Transverse colon (tissue), 4 donors: ENCODE measurements around the gene FANK1. TPM values are rescaled to one million over a fixed set of nuclear protein-coding genes. Genes with fewer than 3 reads are reported as not detected.

Experiments
- DNase-seq: peaks from one replicate; pipeline ENCODE4 v3.0.0-alpha.2; 2019
- H3K27ac ChIP-seq, 4 donors: fragments of 200-600 bp; sonication (generic); 2 replicates each; pipeline ENCODE4 v1.5.1; 2016 to 2018; ENCODE audit warnings: inconsistent platforms in 4 of 4
- H3K27me3 ChIP-seq: fragments of 200-600 bp; sonication (generic); 2 replicates; pipeline ENCODE4 v1.5.1; 2017; ENCODE audit warnings: inconsistent platforms
- H3K36me3 ChIP-seq, 4 donors: fragments of 200-600 bp; sonication (generic); 2 replicates each; pipeline ENCODE4 v1.5.1; 2017 to 2019; ENCODE audit warnings: inconsistent platforms in 4 of 4
- H3K4me1 ChIP-seq, 4 donors: fragments of 200-600 bp; sonication (generic); 2 replicates each; pipeline ENCODE4 v1.5.1; 2017 to 2020; ENCODE audit warnings: inconsistent platforms in 4 of 4
- H3K4me3 ChIP-seq, 4 donors: fragments of 200-600 bp; sonication (generic); 1 replicate in 1 of 4; 2 replicates in 3 of 4; pipeline versions ENCODE4 v1.5.1 to v1.6.1; 2017 to 2019; ENCODE audit warnings: inconsistent platforms in 4 of 4
- H3K9me3 ChIP-seq, 2 donors: fragments of 200-600 bp; sonication (generic); 2 replicates each; pipeline ENCODE4 v1.5.1; 2017 to 2019; ENCODE audit warnings: inconsistent platforms in 2 of 2
- EP300 ChIP-seq: sonication (generic); formaldehyde crosslinking; IDR thresholded peaks from one replicate; pipeline ENCODE4 v1.6.1; 2017; ENCODE audit warnings: antibody characterized with exemption, low read depth
- POLR2A ChIP-seq: fragments of 450-650 bp; IDR thresholded peaks from one replicate; pipeline ENCODE4 v1.6.1; 2016; ENCODE audit warnings: antibody characterized with exemption, mild to moderate bottlenecking, moderate library complexity
- POLR2AphosphoS5 ChIP-seq, 3 donors: sonication (generic); formaldehyde crosslinking; IDR thresholded peaks; one replicate each; pipeline ENCODE4 v1.6.1; 2016; ENCODE audit warnings: antibody characterized with exemption in 3 of 3
- WGBS, 2 donors: methylation state at CpG; one replicate each; pipeline ENCODE4 v1.1.5; 2018; ENCODE audit warnings: low coverage in 1 of 2; 5-methylcytosine and 5-hydroxymethylcytosine counted together
- in situ Hi-C, 4 donors: fragments of 200-750 bp; cut with MboI; loops; one replicate each; pipeline versions ENCODE4 v1.15.0 to v1.15.1; 2017; ENCODE audit warnings: low sequenced_read_pairs in 3 of 4, low pct_ligation_motif_present in 1 of 4, low pct_unique_long_range_greater_than_20kb in 1 of 4
- intact Hi-C: fragments of 100-400 bp; cut with DNase I; formaldehyde crosslinking; loops from one replicate; pipeline ENCODE4 v1.15.1; 2023; ENCODE audit warnings: low total_unique reads
- total RNA-seq, 4 donors: library from RNA; depleted of rRNA; stranded (reverse); fragments of >200 nt; gene quantifications; one replicate each; pipeline ENCODE4 v1.1.0, GENCODE V29; 2016
- TF ChIP-seq, protein P1 (sequence below), 5 experiments: fragments of 200-600 bp in 3 of 5; fragments of 450-650 bp in 2 of 5; sonication (generic) in 3 of 5; IDR thresholded peaks; 1 replicate in 2 of 5; 2 replicates in 3 of 5; pipeline ENCODE4 v1.5.1; 2016 to 2017; ENCODE audit warnings: antibody characterized with exemption in 5 of 5, inconsistent platforms in 3 of 5, mild to moderate bottlenecking in 2 of 5, moderate library complexity in 1 of 5

The FANK1 gene
- total RNA-seq, 4 donors from 2014 or later: 3.4 to 7.5 (median 5.7) TPM

DNA sequence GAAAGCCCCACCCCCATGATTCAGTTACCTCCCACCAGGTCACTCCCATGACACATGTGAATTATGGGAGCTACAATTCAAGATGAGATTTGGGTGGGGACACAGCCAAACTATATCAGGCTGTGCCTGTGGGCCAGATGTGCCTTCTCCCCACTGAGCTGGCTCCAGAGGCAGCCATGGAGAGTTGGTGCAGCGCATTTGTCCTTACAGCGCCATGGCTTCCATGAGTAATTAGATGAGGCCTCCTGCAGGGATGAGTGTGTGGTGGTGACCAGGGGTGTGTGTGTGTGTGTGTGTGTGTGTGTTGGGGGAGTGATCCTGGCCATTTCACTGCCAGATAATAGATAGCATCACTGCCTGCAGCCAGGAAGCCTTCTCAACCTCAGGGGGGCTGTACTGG lies 94.6 kb downstream of the FANK1 start:
- H3K4me1 ChIP-seq: no peaks in the 10 kb centered on the region
- no peaks in the 10 kb centered on the region for H3K9me3 ChIP-seq
- H3K36me3 ChIP-seq: no peaks in the 10 kb centered on the region
- WGBS, 2 donors: 96% methylated on average over 2 of the region's 2 CpGs; no CpG with 5 or more reads in 1 of the 2 donors
- no peak for TF ChIP-seq POLR2AphosphoS5 (IDR thresholded peaks at IDR 0.05)
- no peak for TF ChIP-seq POLR2A
- TF ChIP-seq, protein P1, sequence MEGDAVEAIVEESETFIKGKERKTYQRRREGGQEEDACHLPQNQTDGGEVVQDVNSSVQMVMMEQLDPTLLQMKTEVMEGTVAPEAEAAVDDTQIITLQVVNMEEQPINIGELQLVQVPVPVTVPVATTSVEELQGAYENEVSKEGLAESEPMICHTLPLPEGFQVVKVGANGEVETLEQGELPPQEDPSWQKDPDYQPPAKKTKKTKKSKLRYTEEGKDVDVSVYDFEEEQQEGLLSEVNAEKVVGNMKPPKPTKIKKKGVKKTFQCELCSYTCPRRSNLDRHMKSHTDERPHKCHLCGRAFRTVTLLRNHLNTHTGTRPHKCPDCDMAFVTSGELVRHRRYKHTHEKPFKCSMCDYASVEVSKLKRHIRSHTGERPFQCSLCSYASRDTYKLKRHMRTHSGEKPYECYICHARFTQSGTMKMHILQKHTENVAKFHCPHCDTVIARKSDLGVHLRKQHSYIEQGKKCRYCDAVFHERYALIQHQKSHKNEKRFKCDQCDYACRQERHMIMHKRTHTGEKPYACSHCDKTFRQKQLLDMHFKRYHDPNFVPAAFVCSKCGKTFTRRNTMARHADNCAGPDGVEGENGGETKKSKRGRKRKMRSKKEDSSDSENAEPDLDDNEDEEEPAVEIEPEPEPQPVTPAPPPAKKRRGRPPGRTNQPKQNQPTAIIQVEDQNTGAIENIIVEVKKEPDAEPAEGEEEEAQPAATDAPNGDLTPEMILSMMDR (IDR thresholded peaks at IDR 0.05): no peak
- TF ChIP-seq EP300: no peak
- intact Hi-C loops: no loop called here
- in situ Hi-C loops: loop anchor here in 3 of 4 donors (25.0 kb wide), 2 partner anchors 396 to 771 kb away; partner anchors contain the start of gene ADAM12 (in 3 of the 3)
- DNase-seq: no peak
- H3K27me3 ChIP-seq: no peaks in the 10 kb centered on the region
- no peak overlapping the region for H3K27ac ChIP-seq
- no peak overlapping the region for H3K4me3 ChIP-seq

DNA sequence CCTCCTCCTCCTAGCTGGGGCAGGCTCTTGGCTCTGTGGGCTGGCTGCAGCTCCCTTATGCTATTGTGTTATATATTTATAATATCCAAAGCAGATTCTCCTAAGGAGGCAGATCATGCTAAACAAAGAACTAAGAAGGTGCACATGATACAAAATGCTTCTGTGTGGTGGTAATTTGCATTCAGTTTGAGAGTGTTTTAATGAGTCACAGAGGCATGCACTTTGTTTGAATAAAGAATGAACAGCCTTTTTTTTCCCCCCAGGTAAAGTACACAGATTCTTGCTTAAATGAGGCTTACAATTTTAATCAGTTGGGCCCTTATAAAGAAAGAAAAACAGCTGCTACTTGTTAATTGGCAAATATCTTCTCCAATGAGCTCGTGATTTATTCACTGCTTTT lies 95.0 kb downstream of the FANK1 start:
- Histone ChIP-seq H3K27me3 (no peaks in the 10 kb centered on the region), H3K4me1 (no peaks in the 10 kb centered on the region), H3K4me3 (no peak overlapping the region), H3K36me3 (no peaks in the 10 kb centered on the region), H3K9me3 (no peaks in the 10 kb centered on the region), H3K27ac (no peak overlapping the region)
- TF ChIP-seq POLR2A: no peak
- TF ChIP-seq, protein P1 (IDR thresholded peaks at IDR 0.05): no peak
- no peak for TF ChIP-seq POLR2AphosphoS5 (IDR thresholded peaks at IDR 0.05)
- no peak for TF ChIP-seq EP300
- in situ Hi-C loops (loop anchor here in 3 of 4 donors (25.0 kb wide), 2 partner anchors 396 to 771 kb away; partner anchors contain the start of gene ADAM12 (in 3 of the 3)), intact Hi-C loops (no loop called here)
- WGBS, 2 donors: 57 to 73% methylated on average over 1 of the region's 1 CpG
- no peak for DNase-seq

DNA sequence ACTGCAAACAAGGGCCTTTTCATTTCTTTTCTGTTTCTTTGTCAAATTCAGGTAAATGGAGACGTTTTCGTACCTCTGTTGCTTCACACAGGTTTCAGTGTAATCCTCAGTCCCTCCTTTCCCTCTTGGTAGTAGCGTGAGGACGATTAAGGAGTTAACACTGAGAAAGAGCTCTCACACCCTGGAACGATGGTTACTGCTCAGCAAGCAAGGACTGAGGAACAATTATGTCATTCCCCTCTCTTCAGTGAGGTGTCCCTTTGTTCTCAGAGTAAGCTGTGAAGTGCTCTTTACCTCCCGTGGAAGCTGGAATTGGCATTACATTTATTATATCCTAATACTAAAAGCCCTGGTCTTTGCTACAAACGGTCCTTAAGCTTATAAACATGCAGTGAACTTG lies 95.9 kb downstream of the FANK1 start:
- Histone ChIP-seq H3K27me3 (no peaks in the 10 kb centered on the region), H3K9me3 (no peaks in the 10 kb centered on the region), H3K4me3 (no peak overlapping the region), H3K36me3 (no peaks in the 10 kb centered on the region), H3K27ac (no peak overlapping the region), H3K4me1 (no peaks in the 10 kb centered on the region)
- no peak for DNase-seq
- 68 to 72% methylated on average over 6 to 7 of the region's 7 CpGs for WGBS, 2 donors
- TF ChIP-seq POLR2AphosphoS5 (IDR thresholded peaks at IDR 0.05) (no peak), EP300 (no peak), POLR2A (no peak)
- TF ChIP-seq, protein P1 (IDR thresholded peaks at IDR 0.05): no peak
- in situ Hi-C loops: loop anchor here in 3 of 4 donors (25.0 kb wide), 2 partner anchors 395 to 770 kb away; partner anchors contain the start of gene ADAM12 (in 3 of the 3)
- intact Hi-C loops: no loop called here

DNA sequence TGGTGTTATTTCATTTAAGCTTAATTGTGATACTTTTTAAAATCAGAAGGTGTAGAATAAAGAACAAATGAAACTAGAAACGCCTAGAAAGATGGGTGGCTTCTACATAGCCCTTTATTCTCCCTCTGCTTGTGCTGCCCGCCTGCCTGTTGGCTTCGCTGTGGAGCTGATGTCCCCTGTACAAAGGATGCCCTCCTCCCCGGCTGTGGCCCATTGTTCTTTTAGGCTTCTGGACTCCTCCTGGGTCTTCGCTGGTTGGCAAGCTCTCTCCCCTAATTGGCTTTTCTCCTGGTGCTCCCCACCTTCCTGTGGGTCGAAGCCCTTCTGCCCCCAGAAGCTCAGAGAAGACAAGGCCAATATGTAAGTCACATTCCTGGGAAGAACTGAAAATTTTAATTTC lies 98.2 kb downstream of the FANK1 start:
- Histone ChIP-seq H3K4me1 (no peaks in the 10 kb centered on the region), H3K27ac (no peak overlapping the region), H3K36me3 (no peaks in the 10 kb centered on the region), H3K27me3 (no peaks in the 10 kb centered on the region), H3K4me3 (no peak overlapping the region), H3K9me3 (no peaks in the 10 kb centered on the region)
- intact Hi-C loops (no loop called here), in situ Hi-C loops (loop anchor here in 3 of 4 donors (25.0 kb wide), 2 partner anchors 393 to 768 kb away; partner anchors contain the start of gene ADAM12 (in 3 of the 3))
- 91% methylated on average over 6 of the region's 6 CpGs; no CpG with 5 or more reads in 1 of the 2 donors for WGBS, 2 donors
- no peak for TF ChIP-seq EP300
- TF ChIP-seq POLR2AphosphoS5 (IDR thresholded peaks at IDR 0.05): no peak
- TF ChIP-seq, protein P1 (IDR thresholded peaks at IDR 0.05): no peak
- no peak for TF ChIP-seq POLR2A
- DNase-seq: no peak
